ENCODE measurements around the gene POLE3. TPM values are rescaled to one million over a fixed set of nuclear protein-coding genes. Genes with fewer than 3 reads are reported as not detected.

Gene POLE3
- total RNA-seq, 1 donor from 2014 or later: 46.6 TPM

GRCh38 chr9:113399646-113400200 lies 10.8 kb downstream of the POLE3 start:
- no peaks in the 10 kb centered on the region for H3K27me3 ChIP-seq (ENCODE audit: control insufficient read depth, insufficient read depth, low read length)
- TF ChIP-seq CTCF (IDR thresholded peaks at IDR 0.05; ENCODE audit: insufficient read depth, low read length, severe bottlenecking): no peak
- H3K36me3 ChIP-seq (ENCODE audit: control insufficient read depth, insufficient read depth, low read length): no peaks in the 10 kb centered on the region
- FAIRE-seq (no peak), DNase-seq (ENCODE audit: low read depth) (no peak)
- no peak overlapping the region for H3K4me3 ChIP-seq (ENCODE audit: low read depth, low read length)

- H3K36me3 ChIP-seq (ENCODE audit: control insufficient read depth, insufficient read depth, low read length): no peaks in the 10 kb centered on the region
- TF ChIP-seq CTCF (IDR thresholded peaks at IDR 0.05; ENCODE audit: insufficient read depth, low read length, severe bottlenecking): no peak
- no peak for DNase-seq (ENCODE audit: low read depth)
- FAIRE-seq: no peak
- no peaks in the 10 kb centered on the region for H3K27me3 ChIP-seq (ENCODE audit: control insufficient read depth, insufficient read depth, low read length)
- no peak overlapping the region for H3K4me3 ChIP-seq (ENCODE audit: low read depth, low read length)
Measured at GRCh38 chr9:113398796-113399195, 11.7 kb downstream of the POLE3 start.

GRCh38 chr9:113397203-113397631 lies 13.3 kb downstream of the POLE3 start:
- no peak for TF ChIP-seq CTCF (IDR thresholded peaks at IDR 0.05; ENCODE audit: insufficient read depth, low read length, severe bottlenecking)

GRCh38 chr9:113395000-113395861 lies 15.2 kb downstream of the POLE3 start:
- H3K36me3 ChIP-seq (ENCODE audit: control insufficient read depth, insufficient read depth, low read length): peaks cover 9% of the 10 kb centered on the region
- H3K4me3 ChIP-seq (ENCODE audit: low read depth, low read length): no peak overlapping the region
- no peaks in the 10 kb centered on the region for H3K27me3 ChIP-seq (ENCODE audit: control insufficient read depth, insufficient read depth, low read length)
- FAIRE-seq: no peak
- DNase-seq (ENCODE audit: low read depth): no peak
- no peak for TF ChIP-seq CTCF (IDR thresholded peaks at IDR 0.05; ENCODE audit: insufficient read depth, low read length, severe bottlenecking)

More at GRCh38 chr9:113397203-113397631, 13.3 kb downstream of the POLE3 start:
- DNase-seq (ENCODE audit: low read depth) (no peak), FAIRE-seq (no peak)
- Histone ChIP-seq H3K36me3 (ENCODE audit: control insufficient read depth, insufficient read depth, low read length) (no peaks in the 10 kb centered on the region), H3K27me3 (ENCODE audit: control insufficient read depth, insufficient read depth, low read length) (no peaks in the 10 kb centered on the region), H3K4me3 (ENCODE audit: low read depth, low read length) (no peak overlapping the region)

- peaks cover 13% of the 10 kb centered on the region for H3K36me3 ChIP-seq (ENCODE audit: control insufficient read depth, insufficient read depth, low read length)
- no peaks in the 10 kb centered on the region for H3K27me3 ChIP-seq (ENCODE audit: control insufficient read depth, insufficient read depth, low read length)
- no peak overlapping the region for H3K4me3 ChIP-seq (ENCODE audit: low read depth, low read length)
- TF ChIP-seq CTCF (IDR thresholded peaks at IDR 0.05; ENCODE audit: insufficient read depth, low read length, severe bottlenecking): no peak
- FAIRE-seq: no peak
- no peak for DNase-seq (ENCODE audit: low read depth)
Measured at GRCh38 chr9:113393281-113393680, 17.2 kb downstream of the POLE3 start.

All from bronchial epithelial cell (primary cell).